ENCODE data around the gene ARHGEF18.

GRCh38 chr19:7342143-7342542 is 6.6 kb upstream of the ARHGEF18 start:
- TF ChIP-seq EZH2 (IDR thresholded peaks at IDR 0.05; ENCODE audit: borderline replicate concordance, insufficient read depth, low read length, poor library complexity, severe bottlenecking) (no peak), CTCF (IDR thresholded peaks at IDR 0.05; ENCODE audit: poor library complexity, severe bottlenecking) (no peak), POLR2AphosphoS5 (IDR thresholded peaks at IDR 0.05) (no peak), TAF1 (IDR thresholded peaks at IDR 0.05; ENCODE audit: low read depth) (no peak)
